SK-N-SH (cell line): Measurements from ENCODE around the gene PIGL.

Source experiments
- EP300 ChIP-seq, 2 experiments: IDR thresholded peaks; 2 replicates each; pipeline versions ENCODE4 v1.4.0 to v1.6.1; 2012; ENCODE audit warnings: borderline replicate concordance in 1 of 2, low read depth in 1 of 2, low read length in 1 of 2
- EZH2phosphoT487 ChIP-seq: fragments of 200-600 bp; sonication (generic); IDR thresholded peaks from 2 replicates; pipeline ENCODE4 v1.6.1; 2017; ENCODE audit warnings: low read depth, mixed run types, mild to moderate bottlenecking, antibody characterized with exemption, moderate library complexity, borderline replicate concordance
- GABPA ChIP-seq: IDR thresholded peaks from 2 replicates; pipeline ENCODE4 v1.4.0; 2012; ENCODE audit warnings: low read depth, mild to moderate bottlenecking
- MXI1 ChIP-seq: IDR thresholded peaks from 2 replicates; pipeline ENCODE4 v1.6.1; 2012; ENCODE audit warnings: mild to moderate bottlenecking, low read depth, low read length, improper control_type of control experiment
- NFIC ChIP-seq: IDR thresholded peaks from 2 replicates; pipeline ENCODE4 v1.4.0; 2012; ENCODE audit warnings: borderline replicate concordance
- POLR2AphosphoS5 ChIP-seq: IDR thresholded peaks from 2 replicates; pipeline ENCODE4 v1.6.1; 2012; ENCODE audit warnings: low read depth, low read length
- RFX5 ChIP-seq: IDR thresholded peaks from 2 replicates; pipeline ENCODE4 v1.6.1; 2012; ENCODE audit warnings: mild to moderate bottlenecking, improper control_type of control experiment, low read length
- RXRA ChIP-seq: IDR thresholded peaks from 2 replicates; pipeline ENCODE4 v1.4.0; 2012; ENCODE audit warnings: low read depth, mild to moderate bottlenecking, borderline replicate concordance
- SIN3A ChIP-seq: IDR thresholded peaks from 2 replicates; pipeline ENCODE4 v1.6.1; 2012; ENCODE audit warnings: low read depth, mild to moderate bottlenecking, low read length, moderate library complexity, borderline replicate concordance
- TAF1 ChIP-seq: IDR thresholded peaks from 2 replicates; pipeline ENCODE4 v1.6.1; 2012; ENCODE audit warnings: low read depth, mild to moderate bottlenecking, low read length, moderate library complexity, borderline replicate concordance
- YY1 ChIP-seq: IDR thresholded peaks from 2 replicates; pipeline ENCODE4 v1.4.0; 2012; ENCODE audit warnings: low read depth, mild to moderate bottlenecking
- ZBTB33 ChIP-seq: IDR thresholded peaks from 2 replicates; pipeline ENCODE4 v1.4.0; 2012; ENCODE audit warnings: low read depth, borderline replicate concordance
- TF ChIP-seq, protein P1 (sequence below): fragments of 200-600 bp; sonication (generic); IDR thresholded peaks from 2 replicates; pipeline ENCODE4 v1.6.1; 2017; ENCODE audit warnings: antibody characterized with exemption, mild to moderate bottlenecking, moderate library complexity
- TF ChIP-seq, protein P2 (sequence below): fragments of 150-350 bp; IDR thresholded peaks from 2 replicates; pipeline ENCODE4 v1.6.1; 2017; ENCODE audit warnings: antibody characterized with exemption, low read length, low read depth, borderline replicate concordance

GRCh38 chr17:16352667-16353316 lies 135.8 kb downstream of the PIGL start:
- TF ChIP-seq, protein P1, sequence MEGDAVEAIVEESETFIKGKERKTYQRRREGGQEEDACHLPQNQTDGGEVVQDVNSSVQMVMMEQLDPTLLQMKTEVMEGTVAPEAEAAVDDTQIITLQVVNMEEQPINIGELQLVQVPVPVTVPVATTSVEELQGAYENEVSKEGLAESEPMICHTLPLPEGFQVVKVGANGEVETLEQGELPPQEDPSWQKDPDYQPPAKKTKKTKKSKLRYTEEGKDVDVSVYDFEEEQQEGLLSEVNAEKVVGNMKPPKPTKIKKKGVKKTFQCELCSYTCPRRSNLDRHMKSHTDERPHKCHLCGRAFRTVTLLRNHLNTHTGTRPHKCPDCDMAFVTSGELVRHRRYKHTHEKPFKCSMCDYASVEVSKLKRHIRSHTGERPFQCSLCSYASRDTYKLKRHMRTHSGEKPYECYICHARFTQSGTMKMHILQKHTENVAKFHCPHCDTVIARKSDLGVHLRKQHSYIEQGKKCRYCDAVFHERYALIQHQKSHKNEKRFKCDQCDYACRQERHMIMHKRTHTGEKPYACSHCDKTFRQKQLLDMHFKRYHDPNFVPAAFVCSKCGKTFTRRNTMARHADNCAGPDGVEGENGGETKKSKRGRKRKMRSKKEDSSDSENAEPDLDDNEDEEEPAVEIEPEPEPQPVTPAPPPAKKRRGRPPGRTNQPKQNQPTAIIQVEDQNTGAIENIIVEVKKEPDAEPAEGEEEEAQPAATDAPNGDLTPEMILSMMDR, result no peak
- TF ChIP-seq EZH2phosphoT487, result no peak
- no peak for TF ChIP-seq POLR2AphosphoS5
- TF ChIP-seq ZBTB33, result no peak
- no peak for TF ChIP-seq RFX5
- peak; percentile 69; the same call in 1 of the 2 replicates for TF ChIP-seq MXI1
- TF ChIP-seq NFIC, result no peak
- TF ChIP-seq RXRA, result no peak
- no peak for TF ChIP-seq GABPA
- TF ChIP-seq, protein P2, sequence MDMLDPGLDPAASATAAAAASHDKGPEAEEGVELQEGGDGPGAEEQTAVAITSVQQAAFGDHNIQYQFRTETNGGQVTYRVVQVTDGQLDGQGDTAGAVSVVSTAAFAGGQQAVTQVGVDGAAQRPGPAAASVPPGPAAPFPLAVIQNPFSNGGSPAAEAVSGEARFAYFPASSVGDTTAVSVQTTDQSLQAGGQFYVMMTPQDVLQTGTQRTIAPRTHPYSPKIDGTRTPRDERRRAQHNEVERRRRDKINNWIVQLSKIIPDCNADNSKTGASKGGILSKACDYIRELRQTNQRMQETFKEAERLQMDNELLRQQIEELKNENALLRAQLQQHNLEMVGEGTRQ, result no peak
- no peak for TF ChIP-seq YY1
- TF ChIP-seq TAF1, result no peak
- TF ChIP-seq EP300 (IDR thresholded peaks at IDR 0.05; ENCODE audit: borderline replicate concordance in 1 of 2, low read depth in 1 of 2, low read length in 1 of 2), result no peak
- TF ChIP-seq SIN3A, result no peak
